Stimulated activated CD4-positive, alpha-beta T cell treated with anti-CD3 and anti-CD28 coated beads, TNF-alpha, amount 100 ng/mL, for 1 hour (primary cell): ENCODE data around the gene LAT.
"Not testable (repeated sequence)": the region's sequence is repeated elsewhere in the genome, so short reads cannot be mapped to it uniquely, and the experiment has no call there.

Experiments
- DNase-seq, 3 donors: peaks; one replicate each; pipeline ENCODE4 v3.0.0-alpha.2; 2020; ENCODE audit warnings: low read depth in 3 of 3, low spot score in 1 of 3

The LAT gene

GRCh38 chr16:28977703-28978662 is 6.9 kb upstream of the LAT start:
- DNase-seq = no peak

- not testable (repeated sequence) for DNase-seq
Measured at GRCh38 chr16:28980330-28980729, 4.5 kb upstream of the LAT start.

GRCh38 chr16:28980929-28981328 is 3.9 kb upstream of the LAT start:
- no peak for DNase-seq

- peak in 1 of 3 donors; percentile 34 for DNase-seq
Measured at GRCh38 chr16:28981517-28981916, 3.3 kb upstream of the LAT start.

- DNase-seq = no peak
Measured at GRCh38 chr16:28982418-28982817, 2.4 kb upstream of the LAT start.

- DNase-seq = no peak
Measured at GRCh38 chr16:28982949-28983348, 1.9 kb upstream of the LAT start.

GRCh38 chr16:28983644-28984043 is 1.2 kb upstream of the LAT start:
- no peak for DNase-seq

GRCh38 chr16:28984091-28984490 is 761 bp upstream of the LAT start:
- no peak for DNase-seq

- DNase-seq = no peak
Measured at GRCh38 chr16:28985211-28986041, 574 bp downstream of the LAT start.

GRCh38 chr16:28986046-28986445 is 1.2 kb downstream of the LAT start:
- no peak for DNase-seq

- DNase-seq = no peak
Measured at GRCh38 chr16:28986492-28986891, 1.6 kb downstream of the LAT start.

- no peak for DNase-seq
Measured at GRCh38 chr16:28987170-28987853, 2.5 kb downstream of the LAT start.

- no peak for DNase-seq
Measured at GRCh38 chr16:28989363-28989762, 4.5 kb downstream of the LAT start.

GRCh38 chr16:28990375-28991040 is 5.7 kb downstream of the LAT start:
- DNase-seq = peak in 2 of 3 donors; percentile 41 to 46

GRCh38 chr16:28991687-28992086 is 6.8 kb downstream of the LAT start:
- no peak for DNase-seq

- no peak for DNase-seq
Measured at GRCh38 chr16:28992496-28992895, 7.6 kb downstream of the LAT start.

GRCh38 chr16:28998837-28999236 is 14.0 kb downstream of the LAT start:
- no peak for DNase-seq

- no peak for DNase-seq
Measured at GRCh38 chr16:28999577-28999976, 14.7 kb downstream of the LAT start.

GRCh38 chr16:29000019-29000418 is 15.2 kb downstream of the LAT start:
- no peak for DNase-seq

GRCh38 chr16:29004496-29005139 is 19.8 kb downstream of the LAT start:
- DNase-seq = not testable (repeated sequence)
